Cardiac fibroblast (primary cell): ENCODE results near the gene NALCN.
A peak's percentile ranks its signal among the peaks of the same experiment; 100 is the strongest.

Experiments
- DNase-seq, 2 donors: peaks; one replicate each; pipeline versions ENCODE4 v3.0.0 to v3.0.0-alpha.2; 2010; ENCODE audit warnings: low read depth in 2 of 2
- H3K4me3 ChIP-seq, 2 donors: replicated peaks in 1 of 2; 1 replicate in 1 of 2; 2 replicates in 1 of 2; pipeline ENCODE4 v1.5.1; 2011; ENCODE audit warnings: low read depth in 2 of 2, low read length in 2 of 2, mild to moderate bottlenecking in 2 of 2, moderate library complexity in 1 of 2
- CTCF ChIP-seq: IDR thresholded peaks from one replicate; pipeline ENCODE4 v1.5.1; 2011; ENCODE audit warnings: low read depth, mild to moderate bottlenecking, low read length, inconsistent platforms

Gene NALCN

GRCh38 chr13:101155920-101156319 lies 260.4 kb downstream of the NALCN start:
- DNase-seq: no peak
- TF ChIP-seq CTCF: peak; percentile 55

DNA sequence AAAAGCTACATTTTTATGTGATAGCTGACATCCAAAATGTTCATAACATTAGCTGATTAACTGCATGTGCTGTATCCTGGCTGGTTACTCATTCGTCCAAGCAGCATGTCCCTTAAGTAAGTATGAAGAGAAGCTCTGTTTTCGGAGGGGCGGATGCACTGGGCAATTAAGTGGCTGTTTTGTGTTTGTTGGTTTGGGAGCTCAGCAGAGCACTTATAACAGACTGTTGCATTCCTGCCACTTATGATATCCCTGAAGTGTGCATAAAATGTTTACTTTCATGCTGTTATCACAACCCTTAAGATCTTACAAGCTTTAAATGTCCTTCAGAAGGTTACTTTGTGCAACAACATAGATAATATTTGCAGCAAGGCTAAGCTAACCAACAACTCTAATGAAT lies 264.1 kb downstream of the NALCN start:
- no peak for TF ChIP-seq CTCF
- H3K4me3 ChIP-seq: no peak overlapping the region
- no peak for DNase-seq

More at GRCh38 chr13:101155920-101156319, 260.4 kb downstream of the NALCN start:
- no peak overlapping the region for H3K4me3 ChIP-seq

DNA sequence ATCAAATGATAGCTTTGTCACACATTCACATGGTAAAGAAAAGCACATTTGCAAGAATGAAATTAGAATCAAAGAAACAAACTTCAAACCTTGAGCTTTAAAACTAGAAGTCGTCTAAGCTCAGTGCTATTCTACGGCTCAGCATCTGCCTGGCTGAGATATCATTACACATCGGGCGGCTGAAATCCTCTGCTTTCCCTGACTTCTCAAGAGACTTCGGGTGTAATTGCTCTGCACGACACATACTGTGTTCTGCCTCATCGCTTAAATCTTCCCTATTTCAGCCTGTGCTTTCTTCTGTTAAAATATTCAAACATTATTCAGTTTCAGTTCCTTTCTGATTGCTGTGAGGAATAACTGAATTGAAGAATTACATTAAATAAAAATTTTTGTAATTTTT lies 265.3 kb downstream of the NALCN start:
- peak in 1 of 2 donors; percentile 52 for DNase-seq
- TF ChIP-seq CTCF: no peak

GRCh38 chr13:101149735-101150384 lies 266.4 kb downstream of the NALCN start:
- DNase-seq: peak; percentile 30 to 70

More for the DNA sequence above, 265.3 kb downstream of the NALCN start:
- no peak overlapping the region for H3K4me3 ChIP-seq

GRCh38 chr13:101146101-101146898 lies 270.0 kb downstream of the NALCN start:
- TF ChIP-seq CTCF: no peak
- no peak overlapping the region for H3K4me3 ChIP-seq
- peak in 1 of 2 donors; percentile 24 for DNase-seq

More at GRCh38 chr13:101149735-101150384, 266.4 kb downstream of the NALCN start:
- peak; percentile 48 for TF ChIP-seq CTCF
- no peak overlapping the region for H3K4me3 ChIP-seq

GRCh38 chr13:101144808-101145419 lies 271.4 kb downstream of the NALCN start:
- peak; percentile 73 to 79 for DNase-seq
- no peak overlapping the region for H3K4me3 ChIP-seq
- peak; percentile 47 for TF ChIP-seq CTCF
